HG02852 (cell line): ENCODE data around the gene ITGB5.
"Not testable (repeated sequence)": the region's sequence is repeated elsewhere in the genome, so short reads cannot be mapped to it uniquely, and the experiment has no call there.

ENCODE experiments used
- ATAC-seq: cut with Tn5 transposase; IDR thresholded peaks from one replicate; pipeline ENCODE4 v1.9.1; 2021; ENCODE audit warnings: mild to moderate bottlenecking, moderate library complexity; ENCODE audit not compliant: unreplicated experiment

Gene ITGB5

DNA sequence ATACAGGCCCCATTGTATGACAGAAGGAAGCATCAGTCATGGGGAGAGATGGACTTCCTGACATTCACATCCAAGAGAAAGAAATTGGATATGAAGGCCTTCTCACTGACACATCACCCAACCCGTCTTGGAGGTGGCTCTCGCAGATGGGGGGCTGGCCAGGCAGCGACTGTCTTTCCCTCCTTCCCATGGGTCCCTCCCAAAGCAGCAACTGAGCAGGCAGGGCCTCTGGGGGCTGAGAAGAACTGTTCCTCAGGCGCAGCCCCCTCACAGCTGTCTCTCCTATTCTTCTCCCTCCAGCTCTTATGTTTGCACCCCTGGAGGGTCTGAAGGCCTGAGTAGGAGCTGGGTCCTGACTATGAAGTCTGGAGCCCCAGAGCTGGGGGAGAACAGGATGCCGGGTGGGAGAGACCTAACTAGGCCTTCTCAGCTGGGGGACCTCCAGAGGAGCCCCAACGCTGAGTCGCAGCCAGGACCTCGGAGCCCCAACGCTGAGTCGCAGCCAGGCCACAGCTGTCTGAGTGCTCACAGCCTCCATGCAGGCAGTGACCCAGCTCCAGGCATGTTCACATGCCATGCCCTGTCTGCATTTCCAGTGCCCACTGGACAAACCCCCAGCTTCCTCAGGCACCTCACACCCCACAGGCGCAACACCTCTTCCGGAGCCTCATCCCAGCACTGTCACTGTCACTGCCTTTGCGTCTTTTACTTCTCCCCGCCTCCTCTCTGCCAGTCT, 127.3 kb downstream of the ITGB5 start:
- no peak for ATAC-seq

DNA sequence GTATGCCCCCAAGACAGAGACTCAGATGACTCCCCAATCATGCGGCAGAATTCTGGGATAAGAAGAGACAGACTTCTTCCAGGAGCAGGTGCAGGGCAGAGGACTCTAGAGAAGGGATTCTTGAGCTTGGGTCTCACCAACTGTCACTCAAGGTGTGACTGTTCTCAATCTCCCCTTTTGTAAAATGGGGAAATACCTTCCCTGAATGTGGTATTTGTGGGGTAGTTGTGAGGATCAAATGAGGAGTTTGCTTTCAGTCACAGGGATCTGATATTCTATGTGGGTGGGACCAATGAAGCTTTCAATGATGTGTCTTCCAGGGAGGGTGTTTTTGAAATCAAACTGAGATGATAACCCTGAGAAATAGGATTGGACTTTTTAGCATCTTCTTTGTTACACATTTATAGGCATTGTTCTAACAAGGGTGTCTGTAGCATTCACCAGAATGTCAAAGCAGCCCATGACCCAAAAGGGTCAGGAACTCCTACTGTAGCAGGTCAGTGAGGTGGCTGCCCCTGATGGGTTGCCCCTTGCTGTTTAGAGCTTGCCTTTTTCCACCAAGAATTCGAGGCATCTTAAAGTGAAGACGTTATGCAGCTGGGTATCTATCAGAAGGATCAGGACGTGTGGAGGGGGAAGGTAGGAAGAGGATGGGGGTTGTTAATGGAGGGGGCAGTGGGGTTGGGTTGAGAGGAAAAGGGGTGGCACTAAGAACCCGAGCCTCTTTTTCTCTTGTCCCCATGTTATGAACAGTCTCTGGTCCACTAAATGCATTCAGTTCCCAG, 128.1 kb downstream of the ITGB5 start:
- no peak for ATAC-seq

DNA sequence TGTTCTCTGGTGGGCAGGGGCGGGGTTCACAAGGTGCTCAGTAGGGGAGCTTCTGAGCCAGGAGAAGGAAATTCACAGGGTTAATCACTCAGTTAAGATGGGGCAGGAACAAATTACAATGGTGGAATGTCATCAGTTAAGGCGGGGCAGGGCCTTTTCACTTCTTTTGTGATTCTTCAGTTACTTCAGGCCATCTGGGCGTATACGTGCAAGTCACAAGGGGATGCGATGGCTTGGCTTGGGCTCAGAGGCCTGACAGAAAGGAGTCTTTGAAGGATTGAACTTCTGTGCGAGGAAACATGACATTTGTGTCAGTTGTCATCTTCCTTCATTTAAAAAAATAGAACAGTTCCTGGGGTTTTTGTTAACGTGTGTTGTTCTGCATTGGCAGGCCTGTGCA, 129.2 kb downstream of the ITGB5 start:
- ATAC-seq, result not testable (repeated sequence)

DNA sequence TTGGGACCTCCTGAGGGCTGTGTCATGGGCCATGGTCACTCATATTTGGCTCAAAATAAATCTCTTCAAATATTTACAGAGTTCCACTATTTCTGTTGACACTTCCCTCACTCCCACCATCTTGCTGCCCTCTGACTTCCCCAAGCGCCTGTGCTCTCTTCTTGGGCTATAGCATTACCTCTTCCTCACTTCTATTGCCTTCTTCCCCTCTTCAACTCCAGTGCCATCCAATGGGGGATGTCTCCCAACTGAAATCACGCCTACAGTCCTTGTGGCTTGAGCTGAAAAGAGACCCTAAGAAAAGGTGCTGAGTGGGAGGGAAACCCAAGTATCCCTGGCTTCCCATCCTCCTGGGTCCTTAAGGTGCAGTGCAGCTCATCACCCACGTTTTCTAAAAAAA, 135.1 kb downstream of the ITGB5 start:
- ATAC-seq, result no peak

DNA sequence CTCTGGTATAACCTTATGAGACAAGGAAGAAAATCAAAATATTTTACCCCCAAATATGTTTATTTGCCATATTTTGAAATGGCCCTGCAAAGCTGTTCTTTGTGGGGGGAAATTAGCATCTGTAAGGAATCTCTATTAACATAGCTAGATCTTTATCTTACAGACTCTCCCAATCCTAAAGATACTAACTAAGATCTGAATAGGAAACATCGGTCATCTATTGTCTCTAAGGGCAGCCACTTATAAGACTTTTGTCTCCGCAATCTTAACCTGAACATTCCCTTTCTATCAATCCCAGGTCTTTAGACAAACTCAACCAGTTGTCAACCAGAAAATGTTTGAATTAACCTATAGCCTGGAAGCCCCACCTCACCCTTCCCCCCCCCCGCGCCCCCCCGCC, 135.7 kb downstream of the ITGB5 start:
- no peak for ATAC-seq

DNA sequence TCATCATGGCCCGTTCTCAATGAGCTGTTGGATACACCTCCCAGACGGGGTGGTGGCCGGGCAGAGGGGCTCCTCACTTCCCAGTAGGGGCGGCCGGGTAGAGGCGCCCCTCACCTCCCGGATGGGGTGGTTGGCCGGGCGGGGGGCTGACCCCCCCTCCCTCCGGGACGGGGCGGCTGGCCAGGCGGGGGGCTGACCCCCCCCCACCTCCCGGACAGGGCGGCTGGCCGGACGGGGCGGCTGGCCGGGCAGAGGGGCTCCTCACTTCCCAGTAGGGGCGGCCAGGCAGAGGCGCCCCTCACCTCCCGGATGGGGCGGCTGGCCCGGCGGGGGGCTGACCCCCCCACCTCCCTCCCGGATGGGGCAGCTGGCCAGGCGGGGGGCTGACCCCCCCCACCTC, 137.3 kb downstream of the ITGB5 start:
- not testable (repeated sequence) for ATAC-seq

DNA sequence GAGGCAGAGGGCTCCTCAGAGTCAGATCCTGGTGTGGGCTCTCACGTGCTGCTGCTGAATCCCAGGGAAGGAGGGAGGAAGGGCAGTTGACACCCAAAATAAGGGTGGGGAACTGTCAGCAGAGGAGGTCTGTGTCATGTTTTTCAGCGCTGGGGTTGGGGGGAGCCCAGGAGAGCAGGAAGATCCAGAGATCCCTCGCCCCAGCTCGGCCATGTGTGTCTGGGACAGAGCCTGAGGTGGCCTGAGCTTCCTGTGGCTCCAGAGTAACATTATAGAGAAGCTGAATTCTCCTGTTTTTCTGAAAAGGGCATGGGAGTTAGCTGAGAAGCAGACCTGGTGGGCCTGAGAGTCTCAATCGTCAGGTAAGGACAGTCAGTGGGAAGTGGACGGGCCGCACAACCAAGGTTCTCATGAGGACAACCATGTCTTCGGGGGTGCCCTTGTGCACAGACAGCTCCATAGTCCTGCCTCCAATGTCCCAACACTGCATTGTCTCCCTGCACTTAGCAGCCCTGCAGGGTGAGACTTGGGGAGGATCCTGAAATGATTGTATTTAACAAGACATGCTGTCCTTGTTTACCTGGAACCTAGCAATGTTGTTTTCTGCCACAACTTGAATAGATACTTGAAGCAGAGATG, 138.5 kb downstream of the ITGB5 start:
- no peak for ATAC-seq

DNA sequence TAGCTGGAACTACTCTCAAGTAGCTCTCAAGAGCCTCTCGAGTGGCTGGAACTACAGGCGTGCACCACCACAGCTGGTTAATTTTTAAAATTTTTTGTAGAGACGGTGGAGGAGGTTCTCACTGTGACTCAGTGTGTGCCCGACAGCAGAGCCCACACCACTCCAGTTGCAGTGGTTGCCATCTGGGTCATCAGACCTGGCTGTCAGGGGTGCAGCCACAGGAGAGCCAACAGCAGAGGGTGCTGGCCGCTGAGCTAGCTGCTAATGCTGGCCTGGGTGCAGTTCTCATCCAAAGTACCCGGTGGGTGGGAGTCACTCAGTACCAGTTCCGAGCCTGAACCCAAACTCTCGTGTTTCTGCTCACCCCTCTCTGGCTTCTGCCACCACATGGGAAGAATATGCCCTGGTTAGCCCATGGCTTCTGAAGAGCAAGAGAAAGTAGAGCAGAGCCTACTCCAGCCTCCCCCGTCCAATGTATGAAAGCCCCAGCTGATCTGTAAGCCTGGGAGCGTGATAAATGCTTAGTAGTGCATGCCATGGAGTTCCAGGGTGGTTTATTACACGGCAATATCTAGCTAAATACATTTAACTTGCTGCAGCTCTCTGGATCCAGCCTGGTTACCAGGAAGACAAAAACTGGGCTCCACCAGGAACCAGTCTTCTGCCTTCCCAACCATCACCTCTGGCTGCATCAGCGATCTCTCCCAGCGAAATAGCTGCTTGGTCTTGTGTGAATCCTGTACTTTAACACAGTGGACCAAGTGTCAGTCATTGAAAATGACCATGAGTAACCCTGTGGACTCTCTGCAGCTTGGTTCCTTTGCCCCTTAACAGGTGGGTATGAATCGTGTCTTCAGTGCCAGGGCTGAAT, 139.8 kb downstream of the ITGB5 start:
- ATAC-seq, result no peak

DNA sequence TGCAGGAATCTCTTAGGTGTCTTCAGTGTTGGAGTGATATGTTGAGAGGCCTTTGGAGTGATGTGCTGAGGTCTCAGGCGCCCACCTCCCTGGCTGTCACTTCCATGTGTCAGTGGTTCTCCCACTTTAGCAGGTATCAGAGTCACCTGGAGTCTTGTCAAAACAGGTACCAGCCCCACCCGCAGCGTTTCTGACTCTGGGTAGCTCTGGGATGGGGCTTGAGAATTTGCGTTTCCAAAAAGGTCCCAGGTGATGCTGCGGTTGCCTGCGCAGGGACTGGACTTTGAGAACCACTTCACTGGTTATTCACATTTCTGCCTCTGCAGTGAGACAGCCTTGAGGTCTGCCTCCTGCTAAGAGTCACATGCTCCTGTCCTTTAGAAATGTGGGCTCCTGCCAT, 141.4 kb downstream of the ITGB5 start:
- ATAC-seq, result no peak

DNA sequence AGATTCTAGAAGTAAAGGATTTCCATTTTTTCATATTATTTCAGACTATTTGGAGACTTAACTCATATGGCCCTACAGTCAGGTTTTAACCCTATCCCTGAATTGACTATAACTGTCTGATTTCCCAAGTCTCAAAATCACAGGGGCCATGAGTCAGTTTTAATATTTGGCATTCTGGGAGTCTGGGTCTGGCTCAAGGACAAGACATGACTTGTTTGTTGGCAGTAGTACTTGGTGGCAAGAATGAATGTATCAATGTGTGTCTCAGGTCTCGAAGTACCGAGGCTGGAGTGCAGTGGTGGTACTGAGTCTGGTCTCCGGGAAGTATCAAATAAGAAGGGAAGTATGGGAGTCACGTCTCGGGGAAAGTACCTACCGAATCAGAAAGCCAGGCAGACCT, 146.1 kb downstream of the ITGB5 start:
- ATAC-seq, result no peak

DNA sequence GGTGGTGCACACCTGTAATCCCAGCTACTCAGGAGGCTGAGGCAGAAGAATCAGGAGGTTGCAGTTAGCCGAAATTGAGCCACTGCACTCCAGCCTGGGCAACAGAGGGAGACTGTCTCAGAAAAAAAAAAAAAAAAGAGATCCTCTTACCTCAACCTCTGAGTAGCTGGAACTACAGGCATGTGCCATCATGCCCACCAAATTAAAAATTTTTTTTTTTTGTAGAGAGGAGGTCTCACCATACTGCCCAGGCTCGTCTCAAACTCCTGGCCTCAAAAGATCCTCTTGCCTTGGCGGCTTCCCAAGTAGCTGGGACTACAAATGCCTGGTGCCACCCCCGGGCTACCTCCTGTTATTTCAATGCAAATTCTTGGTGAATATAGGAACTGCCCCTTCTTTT, 155.4 kb downstream of the ITGB5 start:
- ATAC-seq, result no peak

DNA sequence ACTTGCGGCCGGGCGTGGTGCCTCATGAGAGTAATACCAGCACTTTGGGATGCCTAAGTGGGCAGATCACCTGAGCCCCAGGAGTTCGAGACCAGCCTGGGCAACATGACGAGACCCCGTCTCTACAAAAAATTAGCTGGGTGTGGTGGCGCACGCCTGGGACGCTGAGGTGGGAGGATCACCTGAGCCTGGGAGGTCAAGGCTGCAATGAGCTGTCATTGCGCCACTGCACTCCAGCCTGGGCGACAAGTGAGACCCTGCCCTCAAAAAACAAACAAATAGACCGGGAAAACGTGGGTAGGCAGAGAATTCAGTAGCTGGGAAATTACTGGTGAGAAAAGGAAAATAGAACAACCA, 156.2 kb downstream of the ITGB5 start:
- ATAC-seq, result no peak

DNA sequence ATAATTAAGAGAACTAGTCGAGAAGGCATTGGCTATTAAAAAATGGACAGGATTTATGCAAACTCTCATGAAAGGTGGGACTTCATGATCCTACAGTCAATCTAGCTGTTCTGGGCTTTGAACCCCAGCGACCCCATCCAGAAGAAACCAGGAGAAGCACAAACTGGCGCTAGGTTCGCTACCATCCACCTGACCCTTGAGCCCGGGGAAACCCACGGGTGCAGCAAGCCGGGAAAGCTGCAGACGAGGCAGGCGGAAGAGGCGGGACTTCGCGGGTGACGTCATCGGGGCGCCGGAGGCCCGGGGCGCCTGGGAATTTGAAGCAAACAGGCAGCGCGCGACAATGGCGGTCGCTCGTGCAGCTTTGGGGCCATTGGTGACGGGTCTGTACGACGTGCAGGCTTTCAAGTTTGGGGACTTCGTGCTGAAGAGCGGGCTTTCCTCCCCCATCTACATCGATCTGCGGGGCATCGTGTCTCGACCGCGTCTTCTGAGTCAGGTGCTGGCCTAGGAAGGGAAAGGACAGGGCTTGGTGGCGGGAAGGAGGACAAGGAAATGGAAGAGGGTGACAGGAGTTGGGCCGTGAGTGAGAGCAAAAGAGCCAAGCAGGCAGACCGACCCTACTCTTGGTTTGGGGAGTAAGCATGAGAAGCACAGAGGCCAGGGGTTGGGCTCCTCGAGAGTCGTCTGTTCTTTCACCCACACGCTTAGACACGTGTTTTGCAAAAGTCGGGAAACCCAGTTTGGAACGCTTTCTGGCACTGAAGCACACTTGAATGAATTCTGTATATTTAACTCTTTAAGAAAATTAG, 156.8 kb downstream of the ITGB5 start, which contains the start of gene UMPS:
Gene UMPS, plus strand, starts transcription at position 324 of the 812 bp plus-strand sequence. Its CDS starts 20 bp downstream, at position 344.
- peak; percentile 97 for ATAC-seq

DNA sequence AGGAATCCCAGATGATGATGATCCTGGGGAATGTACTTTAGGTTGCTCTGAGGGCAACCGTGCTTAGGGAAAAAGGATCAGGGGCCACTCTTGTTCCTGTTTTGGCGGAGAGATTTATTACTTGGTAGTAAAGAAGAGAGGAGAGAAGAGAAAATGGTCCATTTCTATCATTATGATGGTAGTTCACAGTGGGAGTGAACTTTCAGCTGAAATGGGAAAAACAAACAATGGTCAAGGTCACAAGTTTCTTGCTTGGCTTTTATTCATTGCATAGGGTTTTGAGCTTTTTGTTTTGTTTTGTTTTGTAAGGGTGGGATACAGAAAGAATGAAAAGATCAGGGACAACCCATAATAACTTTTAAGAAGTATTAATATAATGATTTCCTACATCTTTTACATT, 164.6 kb downstream of the ITGB5 start:
- no peak for ATAC-seq

DNA sequence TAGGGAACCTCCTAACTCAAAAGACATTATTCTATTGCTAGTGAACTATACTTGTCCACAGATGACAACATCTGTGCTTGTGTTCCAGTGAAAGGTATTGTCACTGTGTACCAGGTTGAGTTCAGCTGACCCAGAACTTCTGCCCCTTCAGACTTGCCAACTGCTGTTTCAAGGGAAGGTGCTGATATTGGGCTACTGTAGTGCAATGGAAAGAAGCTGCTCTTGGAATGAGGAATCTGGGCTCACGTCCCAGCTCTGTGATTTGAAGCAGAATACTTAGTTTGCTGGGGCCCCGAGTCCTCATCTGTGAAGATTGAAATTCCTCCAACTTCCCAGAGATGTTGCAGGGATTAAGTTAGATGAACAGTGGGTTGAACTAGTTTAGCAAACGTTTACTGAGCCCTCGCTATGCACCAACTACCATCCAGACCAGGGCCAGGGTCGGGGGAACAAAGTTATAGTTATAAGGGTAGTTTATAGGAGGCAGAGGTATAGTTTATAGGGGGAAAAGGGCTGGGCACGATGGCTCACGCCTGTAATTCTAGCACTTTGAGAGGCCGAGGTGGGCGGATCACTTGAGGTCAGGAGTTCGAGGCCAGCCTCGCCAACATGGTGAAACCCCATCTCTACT, 172.8 kb downstream of the ITGB5 start:
- no peak for ATAC-seq
